CD4-positive, alpha-beta T cell treated with Interleukin-10 for 1 hour (primary cell): ENCODE measurements around the gene CCDC89.
"Not testable (repeated sequence)": the region's sequence is repeated elsewhere in the genome, so short reads cannot be mapped to it uniquely, and the experiment has no call there.

Experiments used
- DNase-seq: peaks from one replicate; pipeline ENCODE4 v3.0.0-alpha.2; 2020

The CCDC89 gene

GRCh38 chr11:85685125-85685819, 723 bp downstream of the CCDC89 start:
- DNase-seq: no peak

- DNase-seq: peak; percentile 63
Measured at GRCh38 chr11:85682330-85683305, 3.4 kb downstream of the CCDC89 start.

- DNase-seq: peak; percentile 5
Measured at GRCh38 chr11:85680897-85681296, 5.1 kb downstream of the CCDC89 start.

GRCh38 chr11:85679576-85679975, 6.4 kb downstream of the CCDC89 start:
- no peak for DNase-seq

GRCh38 chr11:85673393-85673792, 12.6 kb downstream of the CCDC89 start:
- no peak for DNase-seq

GRCh38 chr11:85672105-85672902, 13.7 kb downstream of the CCDC89 start:
- no peak for DNase-seq

- not testable (repeated sequence) for DNase-seq
Measured at GRCh38 chr11:85670949-85671663, 14.9 kb downstream of the CCDC89 start.

- DNase-seq: no peak
Measured at GRCh38 chr11:85668157-85668556, 17.8 kb downstream of the CCDC89 start.

- DNase-seq: no peak
Measured at GRCh38 chr11:85666687-85667086, 19.3 kb downstream of the CCDC89 start.

GRCh38 chr11:85665733-85666132, 20.3 kb downstream of the CCDC89 start:
- peak; percentile 35 for DNase-seq

- DNase-seq: peak; percentile 95
Measured at GRCh38 chr11:85664615-85665481, 21.1 kb downstream of the CCDC89 start, which contains the start of gene CREBZF. Gene CREBZF (minus strand): TSS chr11:85665129. CDS start chr11:85664875, 254 bp downstream.

GRCh38 chr11:85663753-85664614, 22.0 kb downstream of the CCDC89 start:
- peak; percentile 91 for DNase-seq

- peak; percentile 55 for DNase-seq
Measured at GRCh38 chr11:85663080-85663752, 22.8 kb downstream of the CCDC89 start.

GRCh38 chr11:85661972-85662664, 23.9 kb downstream of the CCDC89 start:
- DNase-seq: no peak

- DNase-seq: no peak
Measured at GRCh38 chr11:85658180-85658579, 27.8 kb downstream of the CCDC89 start.

- DNase-seq: no peak
Measured at GRCh38 chr11:85656777-85657176, 29.2 kb downstream of the CCDC89 start.

- not testable (repeated sequence) for DNase-seq
Measured at GRCh38 chr11:85654343-85654742, 31.7 kb downstream of the CCDC89 start.

GRCh38 chr11:85652786-85653447, 33.1 kb downstream of the CCDC89 start:
- no peak for DNase-seq
